GM21717 (cell line): Measurements from ENCODE around the gene AMDHD1.

Source experiments
- ATAC-seq: cut with Tn5 transposase; IDR thresholded peaks from one replicate; pipeline ENCODE4 v1.9.1; 2021; ENCODE audit warnings: mild to moderate bottlenecking, moderate library complexity; ENCODE audit not compliant: unreplicated experiment

AMDHD1 gene

DNA sequence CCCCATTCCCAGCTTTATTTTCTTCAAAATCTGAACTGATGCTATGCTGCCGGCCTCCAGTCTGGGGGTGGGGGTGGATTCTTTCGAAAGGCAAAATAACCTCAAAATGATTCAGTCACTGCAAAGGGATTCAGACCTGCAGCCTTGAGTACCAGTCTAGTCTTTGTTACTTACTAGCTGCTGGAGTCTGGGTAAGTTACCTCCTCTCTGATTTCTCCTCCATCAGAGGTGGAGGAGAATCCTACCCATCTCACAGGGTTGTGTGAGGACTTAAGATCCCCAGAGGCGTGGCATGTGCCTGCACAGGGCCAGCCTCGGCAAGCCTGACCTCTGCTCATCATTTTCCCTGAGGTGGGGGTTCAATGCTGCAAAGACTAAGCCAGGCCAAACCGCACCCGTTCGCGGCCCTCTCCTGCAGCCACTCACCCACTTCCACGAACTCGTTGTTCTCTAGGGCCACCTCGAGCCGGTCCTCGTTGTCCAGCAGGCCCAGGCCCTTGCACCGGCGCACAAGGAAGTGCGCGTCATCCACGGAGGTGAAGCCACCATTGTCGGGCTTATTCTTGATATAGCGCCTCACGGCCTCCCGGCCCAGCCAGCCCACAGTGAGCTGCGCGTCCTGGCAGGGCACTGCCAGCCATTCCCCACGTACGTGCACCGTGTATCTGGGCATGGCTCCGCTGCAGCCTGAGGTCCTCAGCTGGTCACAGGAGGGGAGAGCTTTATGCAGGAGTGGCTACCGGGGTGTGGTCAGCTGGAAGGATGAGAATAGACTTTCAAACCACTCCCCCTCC, 52.3 kb downstream of the AMDHD1 start:
- no peak for ATAC-seq

DNA sequence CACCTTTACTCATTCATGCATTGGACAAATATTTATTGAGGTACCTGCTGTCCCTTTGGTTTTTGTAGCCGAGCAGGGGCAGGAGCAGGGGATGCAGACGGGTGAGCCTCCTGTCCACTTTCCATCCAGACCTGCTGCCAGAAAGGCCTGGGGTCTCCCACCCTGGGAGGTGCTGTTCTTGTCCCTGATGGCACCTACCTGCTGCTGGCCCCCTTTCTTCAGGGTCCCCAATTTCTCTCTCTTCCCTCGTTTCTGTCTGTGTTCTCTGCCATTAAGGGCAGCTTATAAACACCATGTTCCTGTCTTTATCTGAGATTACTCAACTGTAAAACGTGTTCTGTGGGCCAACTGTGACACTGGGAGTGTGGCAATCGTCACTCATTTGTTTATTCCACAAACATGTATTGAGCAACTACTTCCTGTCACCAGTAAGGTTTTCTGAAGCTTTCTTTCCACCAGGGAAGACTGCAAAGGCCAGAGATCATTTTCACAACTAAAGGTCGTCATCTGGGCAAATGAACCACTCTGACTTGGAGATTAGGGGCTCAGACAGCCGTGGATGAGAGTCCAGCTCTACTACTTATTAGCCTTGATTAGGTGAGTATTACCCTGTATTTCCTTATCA, 53.0 kb downstream of the AMDHD1 start, which contains the start of gene HAL:
TSS of gene HAL (minus strand) at position 311 of the 625 bp plus-strand sequence. CDS start 434 bp downstream, outside the sequence.
- no peak for ATAC-seq

- ATAC-seq: no peak
Observed at GRCh38 chr12:95997276-95997675, 54.1 kb downstream of the AMDHD1 start.

- ATAC-seq: no peak
Observed at GRCh38 chr12:95997911-95998510, 54.9 kb downstream of the AMDHD1 start.

GRCh38 chr12:95998611-95999286, 55.6 kb downstream of the AMDHD1 start:
- ATAC-seq: peak; percentile 98

DNA sequence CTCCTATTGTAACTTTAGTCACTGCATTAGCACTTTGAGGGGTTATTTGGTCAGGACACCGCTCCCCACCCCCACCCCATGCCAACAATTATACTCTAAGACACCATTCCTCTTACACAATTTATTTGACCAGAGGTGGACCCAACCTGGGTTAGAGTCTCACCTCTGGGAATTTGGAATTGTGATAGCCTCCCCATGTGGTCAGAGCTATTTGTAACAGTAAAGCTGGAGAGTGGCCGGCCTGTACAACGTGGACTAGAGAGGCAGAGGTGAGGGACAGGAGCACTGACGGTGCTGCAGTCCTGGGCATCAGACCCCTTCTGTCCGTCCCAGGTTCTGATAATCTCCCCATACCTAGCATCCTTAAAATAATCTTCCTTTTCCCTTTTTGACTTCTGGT, 56.4 kb downstream of the AMDHD1 start:
- no peak for ATAC-seq

- no peak for ATAC-seq
Observed at GRCh38 chr12:96000858-96001257, 57.7 kb downstream of the AMDHD1 start.

DNA sequence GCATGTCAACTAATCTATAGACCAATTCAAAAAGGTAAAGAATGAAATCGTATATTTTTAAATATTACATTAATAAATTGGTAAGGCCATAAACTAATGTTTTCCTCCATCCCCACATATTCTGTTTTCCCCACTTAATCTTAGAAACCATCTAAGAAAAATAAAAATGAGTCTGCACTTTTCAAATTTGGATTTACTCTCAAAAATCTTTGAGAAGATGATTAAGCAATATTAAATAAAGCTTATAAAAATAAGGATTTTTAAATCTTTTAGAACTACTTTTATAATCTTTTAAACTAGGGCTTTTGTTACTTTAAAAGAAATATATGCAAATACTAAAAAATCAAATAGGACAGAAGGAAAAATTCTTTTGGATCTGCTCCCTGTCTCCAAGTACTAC, 63.6 kb downstream of the AMDHD1 start:
- ATAC-seq: no peak

- ATAC-seq: no peak
Observed at GRCh38 chr12:96007729-96008128, 64.6 kb downstream of the AMDHD1 start.

DNA sequence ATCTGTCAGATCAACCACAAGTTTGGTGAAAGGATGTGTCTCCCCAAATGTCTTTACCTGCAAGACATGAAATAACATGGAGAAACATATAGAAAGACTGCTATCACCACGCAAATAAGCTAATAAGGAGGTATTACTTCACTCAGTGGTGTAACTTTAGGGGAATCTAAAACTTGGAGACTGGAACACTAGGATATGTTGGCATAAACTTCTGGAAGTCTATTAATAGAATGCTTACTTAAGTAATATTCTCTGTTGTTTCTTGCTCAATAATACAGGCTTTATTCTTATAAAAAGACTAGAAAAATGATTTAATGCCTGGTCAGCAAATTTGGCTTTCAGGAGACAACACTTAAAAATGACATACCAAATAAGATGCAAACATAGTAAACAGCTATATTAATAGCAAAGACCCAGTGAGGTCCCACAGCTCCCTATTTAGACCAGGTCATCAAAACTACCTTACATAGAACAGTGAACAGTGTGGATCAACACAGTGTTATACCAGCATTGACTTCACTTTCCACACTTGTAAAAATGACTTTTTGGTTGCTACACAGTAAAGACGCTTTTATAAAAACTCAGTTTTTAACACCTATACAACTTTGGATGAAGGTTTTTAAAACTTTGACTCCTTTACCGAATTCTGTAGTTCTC, 71.9 kb downstream of the AMDHD1 start:
- ATAC-seq: no peak

- ATAC-seq: no peak
Observed at GRCh38 chr12:96015672-96016071, 72.5 kb downstream of the AMDHD1 start.
